VCaP (cell line): ENCODE data around the gene DENND4A.
"Not testable (repeated sequence)": the region's sequence is repeated elsewhere in the genome, so short reads cannot be mapped to it uniquely, and the experiment has no call there.

Experiments used
- H3K27ac ChIP-seq: fragments of 450-650 bp; 2 replicates; pipeline ENCODE4 v1.5.1; 2017
- TF ChIP-seq, protein P1 (sequence below): fragments of 450-650 bp; conservative IDR thresholded peaks from 2 replicates; pipeline ENCODE4 v1.5.1; 2017; ENCODE audit warnings: mild to moderate bottlenecking, moderate library complexity

Gene DENND4A

DNA sequence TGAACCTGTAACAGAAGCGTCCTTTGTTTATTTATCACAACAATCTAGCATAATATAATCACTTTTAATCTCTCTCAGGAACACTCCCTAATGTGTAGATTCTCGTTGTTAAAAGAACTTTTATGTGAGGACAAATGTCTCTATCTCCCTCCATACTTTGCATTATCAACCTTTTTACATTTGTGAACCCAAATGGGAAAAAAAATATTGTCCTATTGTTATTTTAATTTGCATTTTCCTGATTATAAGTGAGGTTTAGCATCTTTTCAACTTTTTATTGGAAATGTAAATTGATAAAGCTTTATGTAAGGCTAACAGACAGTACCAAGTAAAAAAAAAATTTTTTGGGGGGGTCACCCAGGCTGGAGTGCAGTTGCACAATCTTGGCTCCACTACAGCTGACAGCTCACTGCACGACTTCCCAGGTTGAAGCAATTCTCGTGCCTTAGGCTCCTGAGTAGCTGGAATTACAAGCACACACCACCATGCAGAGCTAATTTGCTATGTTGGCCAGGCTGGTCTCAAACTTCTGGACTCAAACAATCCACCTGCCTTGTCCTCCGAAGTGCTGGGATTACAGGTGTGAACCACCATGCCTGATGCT is 33.0 kb upstream of the DENND4A start:
- H3K27ac ChIP-seq = no peak overlapping the region
- TF ChIP-seq, protein P1, sequence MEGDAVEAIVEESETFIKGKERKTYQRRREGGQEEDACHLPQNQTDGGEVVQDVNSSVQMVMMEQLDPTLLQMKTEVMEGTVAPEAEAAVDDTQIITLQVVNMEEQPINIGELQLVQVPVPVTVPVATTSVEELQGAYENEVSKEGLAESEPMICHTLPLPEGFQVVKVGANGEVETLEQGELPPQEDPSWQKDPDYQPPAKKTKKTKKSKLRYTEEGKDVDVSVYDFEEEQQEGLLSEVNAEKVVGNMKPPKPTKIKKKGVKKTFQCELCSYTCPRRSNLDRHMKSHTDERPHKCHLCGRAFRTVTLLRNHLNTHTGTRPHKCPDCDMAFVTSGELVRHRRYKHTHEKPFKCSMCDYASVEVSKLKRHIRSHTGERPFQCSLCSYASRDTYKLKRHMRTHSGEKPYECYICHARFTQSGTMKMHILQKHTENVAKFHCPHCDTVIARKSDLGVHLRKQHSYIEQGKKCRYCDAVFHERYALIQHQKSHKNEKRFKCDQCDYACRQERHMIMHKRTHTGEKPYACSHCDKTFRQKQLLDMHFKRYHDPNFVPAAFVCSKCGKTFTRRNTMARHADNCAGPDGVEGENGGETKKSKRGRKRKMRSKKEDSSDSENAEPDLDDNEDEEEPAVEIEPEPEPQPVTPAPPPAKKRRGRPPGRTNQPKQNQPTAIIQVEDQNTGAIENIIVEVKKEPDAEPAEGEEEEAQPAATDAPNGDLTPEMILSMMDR = no peak

DNA sequence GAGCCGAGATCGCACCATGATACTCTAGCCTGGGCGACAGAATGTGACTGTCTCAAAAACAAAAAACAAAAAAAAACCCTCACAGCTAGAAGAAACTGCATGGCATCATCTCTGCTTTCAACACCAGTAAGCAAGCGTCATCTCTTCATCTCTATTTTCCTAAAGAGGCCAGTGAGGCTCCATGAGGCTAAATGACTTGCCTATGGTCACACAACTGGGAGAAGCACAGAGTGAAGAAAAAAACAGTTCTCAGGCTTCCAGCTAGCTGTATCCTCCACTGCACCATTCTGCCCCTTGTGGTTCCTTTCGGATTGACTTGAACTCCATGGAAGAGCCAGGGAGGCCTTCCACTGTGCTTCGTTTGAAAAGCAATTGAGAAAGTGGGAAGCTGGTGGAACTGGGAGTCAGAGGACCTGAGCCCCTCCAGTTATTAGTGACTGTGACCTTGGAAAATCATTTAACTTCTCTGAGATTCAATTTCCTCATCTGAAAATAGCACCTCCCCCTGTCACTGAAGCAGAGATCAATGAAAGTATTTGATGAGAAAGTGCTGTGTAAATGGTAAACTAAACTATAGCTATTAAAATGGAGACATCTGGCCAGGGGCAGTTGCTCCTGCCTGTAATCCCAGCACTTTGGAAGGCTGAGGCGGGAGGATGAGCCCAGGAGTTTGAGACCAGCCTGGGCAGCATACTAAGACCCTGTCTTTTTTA is 32.1 kb upstream of the DENND4A start:
- TF ChIP-seq, protein P1 = peak; percentile 84
- H3K27ac ChIP-seq = no peak overlapping the region

DNA sequence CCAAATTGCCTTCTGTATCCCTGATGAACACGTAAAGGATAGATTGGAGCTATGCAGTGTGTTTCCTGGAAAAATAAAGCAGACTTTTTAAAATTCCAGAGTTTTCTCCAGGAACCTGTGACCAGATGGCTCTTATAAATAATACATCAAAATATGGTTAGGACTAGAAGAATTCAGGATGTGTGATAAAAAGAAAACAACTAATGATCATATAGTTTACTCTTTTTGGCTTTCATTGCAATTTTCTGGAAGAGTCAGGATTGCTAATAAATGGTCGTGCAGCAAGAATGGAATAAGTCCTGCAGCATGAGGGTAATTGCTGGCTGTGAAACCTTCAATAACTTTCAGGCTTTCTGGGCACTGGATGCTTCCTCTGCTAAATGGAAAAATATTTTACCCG is 30.2 kb upstream of the DENND4A start:
- no peak overlapping the region for H3K27ac ChIP-seq
- TF ChIP-seq, protein P1 = no peak

DNA sequence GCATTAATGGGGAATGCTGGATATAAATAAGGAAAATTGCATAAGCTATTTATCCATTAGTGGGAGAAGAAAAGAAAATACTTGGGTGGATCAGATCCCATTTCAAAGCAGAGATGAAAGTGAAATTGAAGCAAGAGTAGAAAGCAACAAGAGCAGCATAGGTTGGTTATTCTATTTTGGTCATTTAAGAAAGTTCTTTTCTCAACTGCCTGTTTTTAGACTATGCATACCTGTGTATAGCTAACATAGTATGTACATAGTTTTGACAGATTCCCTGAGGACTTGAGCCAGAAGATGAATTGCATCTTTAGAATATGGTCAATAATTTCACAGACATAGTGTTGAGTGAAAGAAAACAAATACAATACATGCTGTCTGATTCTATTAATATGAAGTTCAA is 29.0 kb upstream of the DENND4A start:
- TF ChIP-seq, protein P1 = no peak
- no peak overlapping the region for H3K27ac ChIP-seq

DNA sequence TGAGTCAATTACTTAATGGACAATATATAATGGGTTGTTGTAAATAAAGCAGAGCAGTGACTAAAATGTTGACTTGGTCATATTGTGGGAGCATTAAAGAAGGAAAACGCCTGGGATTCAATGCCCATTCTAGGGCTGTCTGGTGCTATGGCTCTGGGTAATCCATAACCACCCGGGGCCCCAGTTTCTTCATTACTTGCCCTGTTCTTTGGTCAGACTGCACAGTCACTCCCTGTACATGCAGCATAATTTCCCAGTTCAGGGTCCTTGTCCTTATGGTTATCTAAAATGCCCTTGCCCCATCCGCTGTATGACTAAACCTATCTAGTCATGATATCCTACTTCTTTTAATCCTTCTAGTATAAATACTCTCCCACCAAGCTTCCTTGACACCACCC is 27.5 kb upstream of the DENND4A start:
- TF ChIP-seq, protein P1 = no peak
- H3K27ac ChIP-seq = no peak overlapping the region

DNA sequence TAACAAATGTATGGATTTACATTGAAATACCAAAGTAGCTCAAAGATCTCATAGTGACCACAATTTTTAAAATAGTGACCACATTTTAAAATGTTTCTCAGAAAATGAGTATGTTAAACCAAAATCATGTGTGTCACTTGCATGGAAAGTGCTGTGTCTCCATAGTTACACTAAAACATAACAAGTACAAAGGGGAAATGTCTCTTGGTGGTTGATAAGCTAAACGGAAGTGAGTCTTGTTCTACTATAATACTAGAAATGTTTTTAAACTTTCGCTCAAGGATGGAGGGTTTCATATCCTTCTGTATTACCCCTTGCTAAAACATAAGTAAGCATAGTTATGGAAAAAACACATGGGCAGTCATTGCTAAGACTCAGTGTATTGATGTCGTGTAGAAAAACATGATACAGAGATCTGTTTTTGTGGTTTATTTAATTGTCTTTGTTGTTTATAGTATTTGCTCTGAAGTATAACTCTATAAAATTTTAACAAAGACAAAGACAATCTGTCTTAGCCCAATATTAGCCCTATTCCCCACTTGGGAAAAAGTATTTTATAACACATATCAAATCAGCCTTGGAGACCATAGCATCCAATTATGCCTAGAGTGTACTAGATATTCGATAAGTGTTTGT is 27.0 kb upstream of the DENND4A start:
- TF ChIP-seq, protein P1 = no peak
- no peak overlapping the region for H3K27ac ChIP-seq

DNA sequence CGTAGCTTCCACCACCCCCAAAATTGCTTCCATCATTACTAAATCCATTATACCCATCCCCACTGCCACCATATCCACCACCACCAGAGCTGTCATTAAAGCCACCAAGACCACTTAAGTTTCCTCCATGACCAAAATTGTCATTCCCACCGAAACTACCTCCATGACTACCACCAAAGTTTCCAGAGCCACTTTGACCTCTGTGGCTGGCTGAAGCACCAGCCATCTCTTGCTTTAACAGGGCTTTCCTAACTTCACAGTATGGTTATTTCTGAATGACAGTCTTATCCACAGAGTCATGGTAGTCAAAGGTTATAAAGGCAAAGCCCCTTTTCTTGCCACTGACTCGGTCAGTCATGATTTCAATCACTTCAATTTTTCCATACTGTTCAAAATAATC is 24.3 kb upstream of the DENND4A start:
- H3K27ac ChIP-seq = no peak overlapping the region
- TF ChIP-seq, protein P1 = no peak

DNA sequence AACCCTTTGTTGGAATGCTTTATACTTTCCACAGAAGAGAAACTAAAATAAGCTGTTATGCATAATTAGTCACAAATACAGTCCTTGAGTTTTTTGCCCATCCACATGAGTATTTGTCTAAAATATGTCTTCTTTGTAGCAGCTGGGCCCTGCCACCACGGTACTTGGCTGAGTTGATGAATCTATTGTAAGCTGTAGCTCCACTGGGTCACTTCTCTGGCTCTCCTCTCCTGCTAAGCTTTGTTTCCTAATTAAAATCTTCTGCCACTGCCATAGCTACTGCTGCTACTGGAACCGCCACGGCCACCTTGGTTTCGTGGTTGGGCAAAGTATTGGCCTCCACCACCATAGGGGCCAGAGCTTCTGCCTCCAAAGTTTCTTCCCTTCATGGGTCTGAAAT is 23.9 kb upstream of the DENND4A start:
- not testable (repeated sequence) for H3K27ac ChIP-seq

DNA sequence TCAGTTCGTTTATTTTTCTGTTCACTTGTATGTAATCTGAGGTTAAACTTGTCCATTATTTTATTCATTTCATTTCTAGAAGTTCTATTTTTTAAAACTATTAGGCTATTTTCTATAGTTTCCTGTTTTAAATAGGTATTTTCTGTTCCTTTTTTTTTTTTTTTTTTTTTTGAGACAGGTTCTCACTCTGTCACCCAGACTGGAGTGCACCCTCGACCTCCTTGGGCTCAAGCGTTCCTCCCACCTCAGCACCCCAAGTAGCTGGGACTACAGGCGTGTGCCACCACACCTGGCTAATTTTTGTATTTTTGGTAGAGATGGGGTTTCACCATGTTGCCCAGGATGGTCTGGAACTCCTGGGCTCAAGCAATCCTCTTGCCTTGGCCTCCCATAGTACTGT is 22.2 kb upstream of the DENND4A start:
- not testable (repeated sequence) for H3K27ac ChIP-seq
